ENCODE results near the gene CCDC196. TPM values are rescaled to one million over a fixed set of nuclear protein-coding genes. Genes with fewer than 3 reads are reported as not detected.

The CCDC196 gene
- total RNA-seq, 1 experiment from 2014 or later = not detected

DNA sequence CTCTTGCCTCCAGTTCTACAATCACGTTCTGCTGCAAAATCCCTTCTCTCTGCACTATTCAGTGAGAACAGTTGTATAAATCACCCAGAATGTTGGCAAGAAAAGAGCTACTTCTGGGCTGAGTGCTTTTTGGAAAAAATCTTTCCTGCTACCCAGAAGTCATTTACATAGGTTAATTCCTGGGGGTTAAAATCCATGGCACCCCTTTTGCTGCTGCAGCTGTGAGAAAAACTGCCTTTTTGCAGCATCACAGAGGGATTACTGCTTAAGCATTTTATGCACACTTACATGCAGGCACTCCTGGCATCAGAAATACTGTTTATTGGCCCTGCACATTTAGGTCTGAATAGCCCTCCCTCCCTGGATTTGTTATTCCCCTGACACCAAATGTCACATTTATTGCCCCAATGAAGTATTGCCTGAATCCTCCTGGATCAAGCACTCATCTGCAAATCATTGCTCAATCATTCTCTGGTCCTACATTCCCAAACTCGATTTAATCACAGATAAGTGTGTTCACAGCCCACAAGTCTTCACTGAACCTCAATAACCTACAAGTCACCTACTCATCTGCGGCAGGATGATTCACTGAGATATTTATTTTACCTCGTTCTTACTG lies 43.1 kb upstream of the CCDC196 start:
- H3K9me3 Mint-ChIP-seq = peaks cover 30% of the 10 kb centered on the region
- no peak for TF ChIP-seq PREB (CRISPR knock-in tag; IDR thresholded peaks at IDR 0.05; ENCODE audit: borderline replicate concordance)
- TF ChIP-seq, protein P1, sequence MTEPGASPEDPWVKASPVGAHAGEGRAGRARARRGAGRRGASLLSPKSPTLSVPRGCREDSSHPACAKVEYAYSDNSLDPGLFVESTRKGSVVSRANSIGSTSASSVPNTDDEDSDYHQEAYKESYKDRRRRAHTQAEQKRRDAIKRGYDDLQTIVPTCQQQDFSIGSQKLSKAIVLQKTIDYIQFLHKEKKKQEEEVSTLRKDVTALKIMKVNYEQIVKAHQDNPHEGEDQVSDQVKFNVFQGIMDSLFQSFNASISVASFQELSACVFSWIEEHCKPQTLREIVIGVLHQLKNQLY (CRISPR knock-in tag; IDR thresholded peaks at IDR 0.05) = no peak
- H3K4me3 Mint-ChIP-seq = no peak overlapping the region
- DNase-seq (ENCODE audit: low spot score) (no peak), ATAC-seq (no peak)
- no peak overlapping the region for H3K27ac Mint-ChIP-seq
- H3K27me3 Mint-ChIP-seq (ENCODE audit: low read depth) = no peaks in the 10 kb centered on the region; the same call in 1 of the 2 replicates
- ChIA-PET CTCF (no interaction called here), POLR2A (no interaction called here)
- no peaks in the 10 kb centered on the region for H3K4me1 Mint-ChIP-seq
- peaks cover 12% of the 10 kb centered on the region for H3K36me3 Mint-ChIP-seq

- ATAC-seq (no peak), DNase-seq (ENCODE audit: low spot score) (no peak)
- CTCF ChIA-PET = no interaction called here
- Mint-ChIP-seq H3K9me3 (peaks cover 23% of the 10 kb centered on the region), H3K4me3 (no peak overlapping the region), H3K4me1 (no peaks in the 10 kb centered on the region), H3K27me3 (ENCODE audit: low read depth) (no peaks in the 10 kb centered on the region; the same call in 1 of the 2 replicates), H3K27ac (no peak overlapping the region), H3K36me3 (peaks cover 9% of the 10 kb centered on the region)
- POLR2A ChIA-PET = no interaction called here
- no peak for TF ChIP-seq GRHL2 (CRISPR knock-in tag; IDR thresholded peaks at IDR 0.05; ENCODE audit: insufficient replicate concordance, severe bottlenecking)
- TF ChIP-seq ETV6 (CRISPR knock-in tag; IDR thresholded peaks at IDR 0.05) = no peak
- TF ChIP-seq KAT7 (CRISPR knock-in tag; IDR thresholded peaks at IDR 0.05; ENCODE audit: borderline replicate concordance) = no peak
- TF ChIP-seq ZNF219 (CRISPR knock-in tag; IDR thresholded peaks at IDR 0.05; ENCODE audit: borderline replicate concordance) = no peak
- TF ChIP-seq, protein P2, sequence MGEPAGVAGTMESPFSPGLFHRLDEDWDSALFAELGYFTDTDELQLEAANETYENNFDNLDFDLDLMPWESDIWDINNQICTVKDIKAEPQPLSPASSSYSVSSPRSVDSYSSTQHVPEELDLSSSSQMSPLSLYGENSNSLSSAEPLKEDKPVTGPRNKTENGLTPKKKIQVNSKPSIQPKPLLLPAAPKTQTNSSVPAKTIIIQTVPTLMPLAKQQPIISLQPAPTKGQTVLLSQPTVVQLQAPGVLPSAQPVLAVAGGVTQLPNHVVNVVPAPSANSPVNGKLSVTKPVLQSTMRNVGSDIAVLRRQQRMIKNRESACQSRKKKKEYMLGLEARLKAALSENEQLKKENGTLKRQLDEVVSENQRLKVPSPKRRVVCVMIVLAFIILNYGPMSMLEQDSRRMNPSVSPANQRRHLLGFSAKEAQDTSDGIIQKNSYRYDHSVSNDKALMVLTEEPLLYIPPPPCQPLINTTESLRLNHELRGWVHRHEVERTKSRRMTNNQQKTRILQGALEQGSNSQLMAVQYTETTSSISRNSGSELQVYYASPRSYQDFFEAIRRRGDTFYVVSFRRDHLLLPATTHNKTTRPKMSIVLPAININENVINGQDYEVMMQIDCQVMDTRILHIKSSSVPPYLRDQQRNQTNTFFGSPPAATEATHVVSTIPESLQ (CRISPR knock-in tag; IDR thresholded peaks at IDR 0.05) = no peak
- no peak for TF ChIP-seq FOXK1 (CRISPR knock-in tag; IDR thresholded peaks at IDR 0.05)
- no peak for TF ChIP-seq ZNF121 (CRISPR knock-in tag; IDR thresholded peaks at IDR 0.05)
- TF ChIP-seq, protein P3, sequence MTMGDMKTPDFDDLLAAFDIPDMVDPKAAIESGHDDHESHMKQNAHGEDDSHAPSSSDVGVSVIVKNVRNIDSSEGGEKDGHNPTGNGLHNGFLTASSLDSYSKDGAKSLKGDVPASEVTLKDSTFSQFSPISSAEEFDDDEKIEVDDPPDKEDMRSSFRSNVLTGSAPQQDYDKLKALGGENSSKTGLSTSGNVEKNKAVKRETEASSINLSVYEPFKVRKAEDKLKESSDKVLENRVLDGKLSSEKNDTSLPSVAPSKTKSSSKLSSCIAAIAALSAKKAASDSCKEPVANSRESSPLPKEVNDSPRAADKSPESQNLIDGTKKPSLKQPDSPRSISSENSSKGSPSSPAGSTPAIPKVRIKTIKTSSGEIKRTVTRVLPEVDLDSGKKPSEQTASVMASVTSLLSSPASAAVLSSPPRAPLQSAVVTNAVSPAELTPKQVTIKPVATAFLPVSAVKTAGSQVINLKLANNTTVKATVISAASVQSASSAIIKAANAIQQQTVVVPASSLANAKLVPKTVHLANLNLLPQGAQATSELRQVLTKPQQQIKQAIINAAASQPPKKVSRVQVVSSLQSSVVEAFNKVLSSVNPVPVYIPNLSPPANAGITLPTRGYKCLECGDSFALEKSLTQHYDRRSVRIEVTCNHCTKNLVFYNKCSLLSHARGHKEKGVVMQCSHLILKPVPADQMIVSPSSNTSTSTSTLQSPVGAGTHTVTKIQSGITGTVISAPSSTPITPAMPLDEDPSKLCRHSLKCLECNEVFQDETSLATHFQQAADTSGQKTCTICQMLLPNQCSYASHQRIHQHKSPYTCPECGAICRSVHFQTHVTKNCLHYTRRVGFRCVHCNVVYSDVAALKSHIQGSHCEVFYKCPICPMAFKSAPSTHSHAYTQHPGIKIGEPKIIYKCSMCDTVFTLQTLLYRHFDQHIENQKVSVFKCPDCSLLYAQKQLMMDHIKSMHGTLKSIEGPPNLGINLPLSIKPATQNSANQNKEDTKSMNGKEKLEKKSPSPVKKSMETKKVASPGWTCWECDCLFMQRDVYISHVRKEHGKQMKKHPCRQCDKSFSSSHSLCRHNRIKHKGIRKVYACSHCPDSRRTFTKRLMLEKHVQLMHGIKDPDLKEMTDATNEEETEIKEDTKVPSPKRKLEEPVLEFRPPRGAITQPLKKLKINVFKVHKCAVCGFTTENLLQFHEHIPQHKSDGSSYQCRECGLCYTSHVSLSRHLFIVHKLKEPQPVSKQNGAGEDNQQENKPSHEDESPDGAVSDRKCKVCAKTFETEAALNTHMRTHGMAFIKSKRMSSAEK (CRISPR knock-in tag; IDR thresholded peaks at IDR 0.05; ENCODE audit: borderline replicate concordance) = no peak
- TF ChIP-seq NFATC4 (CRISPR knock-in tag; IDR thresholded peaks at IDR 0.05) = no peak
- no peak for TF ChIP-seq ERG (CRISPR knock-in tag; IDR thresholded peaks at IDR 0.05)
- no peak for TF ChIP-seq NFE2L1 (CRISPR knock-in tag; IDR thresholded peaks at IDR 0.05)
- TF ChIP-seq, protein P4, sequence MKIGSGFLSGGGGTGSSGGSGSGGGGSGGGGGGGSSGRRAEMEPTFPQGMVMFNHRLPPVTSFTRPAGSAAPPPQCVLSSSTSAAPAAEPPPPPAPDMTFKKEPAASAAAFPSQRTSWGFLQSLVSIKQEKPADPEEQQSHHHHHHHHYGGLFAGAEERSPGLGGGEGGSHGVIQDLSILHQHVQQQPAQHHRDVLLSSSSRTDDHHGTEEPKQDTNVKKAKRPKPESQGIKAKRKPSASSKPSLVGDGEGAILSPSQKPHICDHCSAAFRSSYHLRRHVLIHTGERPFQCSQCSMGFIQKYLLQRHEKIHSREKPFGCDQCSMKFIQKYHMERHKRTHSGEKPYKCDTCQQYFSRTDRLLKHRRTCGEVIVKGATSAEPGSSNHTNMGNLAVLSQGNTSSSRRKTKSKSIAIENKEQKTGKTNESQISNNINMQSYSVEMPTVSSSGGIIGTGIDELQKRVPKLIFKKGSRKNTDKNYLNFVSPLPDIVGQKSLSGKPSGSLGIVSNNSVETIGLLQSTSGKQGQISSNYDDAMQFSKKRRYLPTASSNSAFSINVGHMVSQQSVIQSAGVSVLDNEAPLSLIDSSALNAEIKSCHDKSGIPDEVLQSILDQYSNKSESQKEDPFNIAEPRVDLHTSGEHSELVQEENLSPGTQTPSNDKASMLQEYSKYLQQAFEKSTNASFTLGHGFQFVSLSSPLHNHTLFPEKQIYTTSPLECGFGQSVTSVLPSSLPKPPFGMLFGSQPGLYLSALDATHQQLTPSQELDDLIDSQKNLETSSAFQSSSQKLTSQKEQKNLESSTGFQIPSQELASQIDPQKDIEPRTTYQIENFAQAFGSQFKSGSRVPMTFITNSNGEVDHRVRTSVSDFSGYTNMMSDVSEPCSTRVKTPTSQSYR (CRISPR knock-in tag; IDR thresholded peaks at IDR 0.05) = no peak
- TF ChIP-seq, protein P5, sequence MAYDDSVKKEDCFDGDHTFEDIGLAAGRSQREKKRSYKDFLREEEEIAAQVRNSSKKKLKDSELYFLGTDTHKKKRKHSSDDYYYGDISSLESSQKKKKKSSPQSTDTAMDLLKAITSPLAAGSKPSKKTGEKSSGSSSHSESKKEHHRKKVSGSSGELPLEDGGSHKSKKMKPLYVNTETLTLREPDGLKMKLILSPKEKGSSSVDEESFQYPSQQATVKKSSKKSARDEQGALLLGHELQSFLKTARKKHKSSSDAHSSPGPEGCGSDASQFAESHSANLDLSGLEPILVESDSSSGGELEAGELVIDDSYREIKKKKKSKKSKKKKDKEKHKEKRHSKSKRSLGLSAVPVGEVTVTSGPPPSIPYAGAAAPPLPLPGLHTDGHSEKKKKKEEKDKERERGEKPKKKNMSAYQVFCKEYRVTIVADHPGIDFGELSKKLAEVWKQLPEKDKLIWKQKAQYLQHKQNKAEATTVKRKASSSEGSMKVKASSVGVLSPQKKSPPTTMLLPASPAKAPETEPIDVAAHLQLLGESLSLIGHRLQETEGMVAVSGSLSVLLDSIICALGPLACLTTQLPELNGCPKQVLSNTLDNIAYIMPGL (CRISPR knock-in tag; IDR thresholded peaks at IDR 0.05) = no peak
- TF ChIP-seq, protein P6, sequence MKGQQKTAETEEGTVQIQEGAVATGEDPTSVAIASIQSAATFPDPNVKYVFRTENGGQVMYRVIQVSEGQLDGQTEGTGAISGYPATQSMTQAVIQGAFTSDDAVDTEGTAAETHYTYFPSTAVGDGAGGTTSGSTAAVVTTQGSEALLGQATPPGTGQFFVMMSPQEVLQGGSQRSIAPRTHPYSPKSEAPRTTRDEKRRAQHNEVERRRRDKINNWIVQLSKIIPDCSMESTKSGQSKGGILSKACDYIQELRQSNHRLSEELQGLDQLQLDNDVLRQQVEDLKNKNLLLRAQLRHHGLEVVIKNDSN (CRISPR knock-in tag; IDR thresholded peaks at IDR 0.05) = no peak
Observed at GRCh38 chr14:66443785-66444184, 42.4 kb upstream of the CCDC196 start.

Data from WTC11 (cell line).